Measurements from ENCODE around the gene CCDC188. TPM values are rescaled to one million over a fixed set of nuclear protein-coding genes. Genes with fewer than 3 reads are reported as not detected.

CCDC188 gene
- 0.15 TPM in 1 of 2 replicates, not detected in the other for total RNA-seq

DNA sequence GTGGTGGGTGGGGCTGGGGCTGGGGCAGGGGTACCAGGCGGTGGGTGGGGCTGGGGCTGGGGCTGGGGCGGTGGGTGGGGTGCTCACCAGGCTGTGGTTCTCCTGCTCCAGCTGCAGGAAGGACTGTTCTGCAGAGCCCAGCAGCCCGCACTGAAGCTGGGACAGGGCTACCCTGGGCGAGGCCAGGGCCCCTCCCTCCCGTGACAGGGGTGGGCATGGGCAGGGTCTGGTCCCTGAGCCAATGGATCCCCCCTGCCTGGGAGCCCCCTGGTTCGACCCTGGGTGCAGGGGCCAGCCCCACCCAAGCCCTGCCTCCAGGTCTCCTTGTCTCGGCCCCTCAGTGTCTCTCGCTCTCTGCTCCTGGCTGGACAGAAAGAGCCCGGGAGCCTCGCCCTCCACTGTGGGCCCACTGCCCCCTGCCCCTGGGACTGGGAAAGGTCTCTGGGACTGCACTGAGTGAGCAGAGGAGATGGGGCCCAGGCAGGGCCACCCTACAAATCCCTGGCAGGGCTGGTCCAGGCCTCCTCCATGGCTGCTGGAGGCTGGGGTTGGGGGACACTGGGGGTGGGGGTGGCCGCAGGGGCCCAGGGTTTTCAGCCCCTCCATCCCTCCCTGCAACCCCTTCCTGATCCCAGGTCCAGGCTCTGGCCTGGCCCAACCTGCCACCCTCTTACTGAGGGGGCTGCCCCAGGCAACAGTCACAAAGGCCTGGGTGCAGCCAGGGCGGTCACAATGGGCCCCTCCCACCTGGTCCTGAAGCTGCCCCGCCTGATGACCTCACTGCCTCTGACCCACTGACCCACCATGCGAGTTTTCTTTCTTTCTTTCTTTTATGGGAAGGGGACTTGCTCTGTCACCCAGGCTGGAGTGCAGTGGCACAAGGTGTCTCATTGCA lies at the start of gene CCDC188:
TSS of gene CCDC188 (minus strand) at position 675 of the 895 bp plus-strand sequence. CDS start at position 606, 69 bp downstream.

DNA sequence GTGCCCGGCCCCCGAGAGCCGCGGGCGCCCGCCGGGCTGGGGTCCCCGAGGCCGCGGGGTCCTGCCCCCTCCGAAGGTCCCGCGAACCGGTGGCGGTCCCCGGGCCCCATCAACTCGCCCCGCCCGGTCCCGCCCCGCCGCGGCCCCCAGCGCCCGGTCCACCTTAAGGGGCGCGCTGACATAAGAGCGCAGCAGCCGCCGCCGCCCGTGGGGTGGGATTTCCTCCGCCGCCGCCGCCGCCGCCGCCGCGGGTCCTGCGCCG lies 19.3 kb downstream of the CCDC188 start, which contains the start of gene ZDHHC8:
TSS of gene ZDHHC8 (plus strand) at position 208 of the 262 bp plus-strand sequence. CDS start 144 bp downstream, outside the sequence.

DNA sequence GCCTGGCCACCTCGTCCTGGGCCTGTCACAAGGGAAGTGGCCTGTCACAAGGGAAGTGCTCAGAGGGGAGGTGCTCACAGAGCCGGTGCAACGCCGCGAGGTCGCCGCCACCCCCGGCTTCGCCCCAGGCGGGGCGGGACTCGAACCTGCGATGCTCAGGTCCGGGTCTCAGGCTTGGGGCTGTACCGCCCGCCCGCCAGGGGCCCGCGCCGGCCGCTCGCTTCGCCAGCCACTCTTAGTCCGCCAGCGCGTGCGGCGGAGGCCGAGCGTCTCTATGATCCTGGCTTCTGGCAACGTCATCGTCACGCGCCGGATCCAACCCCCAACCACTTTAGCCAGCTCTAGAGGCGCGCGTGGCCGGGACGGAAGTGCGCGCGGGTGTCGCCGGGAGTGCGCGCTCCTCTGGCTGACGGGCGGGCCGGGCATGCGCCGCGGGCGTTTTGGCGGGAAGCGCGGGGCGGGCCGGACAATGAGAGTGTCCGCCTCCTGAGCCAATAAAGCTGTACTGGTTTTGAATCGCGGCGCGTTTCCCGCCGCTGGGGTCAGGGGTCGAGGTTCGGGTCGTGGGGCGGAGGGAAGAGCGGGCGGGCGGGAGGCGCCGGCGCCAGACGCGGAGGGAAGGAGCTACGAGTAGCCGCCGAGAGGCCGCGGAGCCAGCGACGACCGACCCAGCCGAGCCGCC lies 33.8 kb downstream of the CCDC188 start, which contains the start of gene TRMT2A:
TSS of gene TRMT2A (minus strand) at position 276 of the 682 bp plus-strand sequence. CDS start 320 bp downstream, outside the sequence.

DNA sequence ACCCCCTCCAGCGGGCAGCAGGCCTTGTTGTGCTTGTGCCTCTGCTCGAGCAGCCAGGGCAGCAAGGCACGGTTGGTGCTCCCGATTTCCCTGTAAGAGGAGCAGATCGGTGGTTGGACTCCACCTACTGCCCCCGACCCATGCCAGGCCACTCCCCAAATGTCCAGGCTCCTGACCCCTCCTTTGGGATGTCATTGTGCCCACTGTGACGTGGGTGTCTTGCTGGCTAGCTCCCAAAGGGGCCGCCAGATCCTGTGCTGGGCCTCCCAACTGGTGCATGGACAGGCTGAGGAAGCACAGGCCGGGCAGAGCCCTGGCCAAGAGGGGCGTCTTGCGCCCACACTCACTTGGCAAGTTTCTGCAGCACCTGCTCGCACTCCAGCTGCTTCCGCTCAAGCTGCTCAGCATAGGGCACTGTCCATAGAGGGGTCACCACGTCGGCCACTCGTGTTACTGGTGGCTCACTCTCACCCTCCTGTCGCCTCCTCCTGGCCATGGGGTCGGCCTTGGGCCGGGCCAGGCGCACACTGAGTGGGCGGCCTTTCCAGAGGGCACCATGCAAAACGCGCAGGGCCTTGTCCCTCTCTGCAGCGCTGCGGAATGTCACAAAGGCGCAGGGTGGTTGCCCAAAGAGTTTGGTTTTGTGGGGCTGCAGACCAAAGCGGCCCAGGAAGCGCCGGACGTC lies 35.0 kb downstream of the CCDC188 start, which contains the start of gene RANBP1:
TSS of gene RANBP1 (plus strand) at position 414 of the 685 bp plus-strand sequence. CDS start at position 495, 81 bp downstream.

Other genes starting within 250 kb of the CCDC188 start
- gene COMT, start 209.3 kb downstream of the CCDC188 start, total RNA-seq: 194 and 410 TPM in 2 replicates
- 16.5 and 28.5 TPM in 2 replicates for gene TXNRD2, start 209.2 kb downstream of the CCDC188 start, total RNA-seq
- 10.3 and 16.4 TPM in 2 replicates for gene ARVCF, start 134.2 kb downstream of the CCDC188 start, total RNA-seq
- gene TANGO2, start 129.9 kb downstream of the CCDC188 start, total RNA-seq: 42.6 and 62.0 TPM in 2 replicates
- gene DGCR8, start 70.8 kb downstream of the CCDC188 start, total RNA-seq: 19.5 and 23.3 TPM in 2 replicates
- 132 and 263 TPM in 2 replicates for gene RANBP1, start 35.0 kb downstream of the CCDC188 start, total RNA-seq
- gene TRMT2A, start 33.8 kb downstream of the CCDC188 start, total RNA-seq: 35.2 and 56.6 TPM in 2 replicates
- gene ZDHHC8, start 19.3 kb downstream of the CCDC188 start, total RNA-seq: 11.6 and 21.2 TPM in 2 replicates
- 0.15 and 0.33 TPM in 2 replicates for gene RTN4R, start 117.3 kb upstream of the CCDC188 start, total RNA-seq
- 63.5 and 74.2 TPM in 2 replicates for gene DGCR6L, start 169.0 kb upstream of the CCDC188 start, total RNA-seq
- 11.8 and 18.4 TPM in 2 replicates for gene ZNF74, start 243.1 kb upstream of the CCDC188 start, total RNA-seq